Stimulated activated memory B cell treated with anti-CD40 and anti-IgM and Interleukin-4, amounts not matched to agents 10 μg/mL and 1 μg/mL and 100 μg/mL, for 72 hours (primary cell): ENCODE measurements around the gene INTS7.
"Not testable (repeated sequence)": the region's sequence is repeated elsewhere in the genome, so short reads cannot be mapped to it uniquely, and the experiment has no call there.

Source experiments
- ATAC-seq: fragments of 150-1000 bp; cut with Tn5 transposase; 2 replicates; pipeline ENCODE4 v1.10.0; 2021
- H3K27ac Mint-ChIP-seq: one replicate; pipeline ENCODE4 v1.8.0; 2022; ENCODE audit warnings: mild to moderate bottlenecking, mixed read lengths
- H3K27me3 Mint-ChIP-seq: one replicate; pipeline ENCODE4 v1.8.0; 2022; ENCODE audit warnings: mixed read lengths
- H3K36me3 Mint-ChIP-seq: one replicate; pipeline ENCODE4 v1.8.0; 2022; ENCODE audit warnings: mixed read lengths
- H3K4me1 Mint-ChIP-seq: one replicate; pipeline ENCODE4 v1.8.0; 2022; ENCODE audit warnings: mixed read lengths
- H3K4me3 Mint-ChIP-seq: one replicate; pipeline ENCODE4 v1.8.0; 2022; ENCODE audit warnings: mild to moderate bottlenecking, moderate library complexity, mixed read lengths
- H3K9me3 Mint-ChIP-seq: one replicate; pipeline ENCODE4 v1.8.0; 2022; ENCODE audit warnings: mixed read lengths

The INTS7 gene

DNA sequence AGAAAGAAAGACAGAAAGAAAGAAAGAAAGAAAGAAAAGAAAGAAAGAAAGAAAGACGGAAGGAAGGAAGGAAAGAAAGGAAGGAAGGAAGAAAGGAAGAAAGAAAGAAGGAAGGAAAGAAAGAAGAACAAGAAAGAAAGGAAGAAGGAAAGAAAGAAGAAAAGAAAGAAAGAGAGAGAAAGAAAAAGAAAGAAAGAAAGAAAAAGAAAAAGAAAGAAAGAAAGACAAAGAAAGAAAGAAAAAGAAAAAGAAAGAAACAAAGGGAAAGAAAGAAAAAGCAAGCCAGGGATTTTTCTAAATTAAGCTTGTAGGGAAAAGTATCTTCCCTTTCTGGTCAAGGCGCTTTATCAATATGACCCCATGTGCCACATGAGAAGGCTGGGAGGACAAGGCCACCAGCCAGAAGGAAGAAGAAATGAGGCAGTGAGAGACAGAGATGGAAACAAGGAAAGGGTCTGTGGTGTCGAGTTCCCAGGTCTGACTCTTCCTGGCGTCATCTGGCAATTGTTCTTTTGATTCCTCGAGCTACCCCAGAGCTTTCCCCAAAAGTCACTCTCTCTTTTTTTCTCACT, 116.4 kb downstream of the INTS7 start:
- Mint-ChIP-seq H3K27me3 (no peaks in the 10 kb centered on the region), H3K4me1 (peaks cover 11% of the 10 kb centered on the region), H3K4me3 (no peak overlapping the region), H3K9me3 (no peaks in the 10 kb centered on the region), H3K27ac (no peak overlapping the region), H3K36me3 (no peaks in the 10 kb centered on the region)
- no peak for ATAC-seq

- not testable (repeated sequence) for H3K9me3 Mint-ChIP-seq, H3K27ac Mint-ChIP-seq, H3K4me3 Mint-ChIP-seq
Observed at GRCh38 chr1:211916458-211916857, 118.9 kb downstream of the INTS7 start.

DNA sequence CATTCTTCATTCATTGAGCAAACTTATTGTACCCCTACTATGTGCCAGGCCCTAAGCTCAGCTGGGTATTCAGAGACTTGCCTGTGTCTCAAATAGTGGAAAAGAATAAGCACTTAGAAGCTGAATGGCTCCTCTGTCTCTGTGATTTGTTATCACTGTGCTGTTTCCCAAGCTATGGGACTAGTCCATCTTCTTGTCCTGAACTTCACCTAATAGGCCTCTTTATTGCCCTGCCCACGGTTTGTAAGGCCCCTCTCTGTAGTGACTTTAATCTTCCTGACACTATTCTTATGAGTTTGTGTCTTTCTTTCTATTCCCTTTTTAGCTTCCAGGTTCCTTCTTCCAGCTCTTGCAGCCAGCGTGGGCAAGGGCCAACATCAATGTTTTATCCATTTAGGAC, 119.4 kb downstream of the INTS7 start:
- Mint-ChIP-seq H3K4me3 (no peak overlapping the region), H3K4me1 (peaks cover 16% of the 10 kb centered on the region), H3K9me3 (no peaks in the 10 kb centered on the region), H3K27me3 (no peaks in the 10 kb centered on the region), H3K36me3 (no peaks in the 10 kb centered on the region), H3K27ac (no peak overlapping the region)
- ATAC-seq, result no peak

More at GRCh38 chr1:211916458-211916857, 118.9 kb downstream of the INTS7 start:
- peaks cover 11% of the 10 kb centered on the region for H3K4me1 Mint-ChIP-seq
- H3K27me3 Mint-ChIP-seq, ATAC-seq, H3K36me3 Mint-ChIP-seq: not testable (repeated sequence)

GRCh38 chr1:211912844-211913432, 122.4 kb downstream of the INTS7 start:
- no peak for ATAC-seq
- Mint-ChIP-seq H3K4me3 (no peak overlapping the region), H3K27me3 (peaks cover 9% of the 10 kb centered on the region), H3K9me3 (peaks cover 4% of the 10 kb centered on the region), H3K4me1 (peaks cover 15% of the 10 kb centered on the region), H3K27ac (no peak overlapping the region), H3K36me3 (no peaks in the 10 kb centered on the region)

DNA sequence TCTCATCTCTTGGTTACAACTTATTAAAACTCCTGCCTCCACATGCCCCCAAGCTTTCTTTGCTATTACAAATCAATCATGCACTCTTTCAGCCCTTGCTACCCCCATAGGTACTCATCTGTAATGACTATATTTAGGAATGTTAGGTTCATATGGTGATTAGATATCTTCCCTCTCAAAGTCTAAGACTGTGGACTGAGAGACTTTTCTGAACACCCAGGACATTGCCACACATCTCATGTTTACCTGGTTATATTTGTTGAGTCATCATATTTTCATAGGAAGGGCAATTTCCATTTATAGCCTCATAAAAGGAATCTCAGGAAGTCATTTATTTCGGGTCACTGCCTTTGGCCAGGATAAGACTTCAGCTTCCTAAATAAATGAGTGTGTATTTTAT, 123.3 kb downstream of the INTS7 start:
- H3K4me3 Mint-ChIP-seq, result no peak overlapping the region
- H3K4me1 Mint-ChIP-seq, result peaks cover 13% of the 10 kb centered on the region
- peaks cover 9% of the 10 kb centered on the region for H3K27me3 Mint-ChIP-seq
- no peaks in the 10 kb centered on the region for H3K36me3 Mint-ChIP-seq
- H3K27ac Mint-ChIP-seq, result no peak overlapping the region
- ATAC-seq, result no peak
- H3K9me3 Mint-ChIP-seq, result peaks cover 4% of the 10 kb centered on the region

- ATAC-seq, result peak; percentile 39
- Mint-ChIP-seq H3K27ac (no peak overlapping the region), H3K9me3 (peaks cover 4% of the 10 kb centered on the region), H3K36me3 (no peaks in the 10 kb centered on the region), H3K27me3 (peaks cover 9% of the 10 kb centered on the region), H3K4me1 (peaks cover 13% of the 10 kb centered on the region), H3K4me3 (no peak overlapping the region)
Observed at GRCh38 chr1:211910913-211911485, 124.4 kb downstream of the INTS7 start.

DNA sequence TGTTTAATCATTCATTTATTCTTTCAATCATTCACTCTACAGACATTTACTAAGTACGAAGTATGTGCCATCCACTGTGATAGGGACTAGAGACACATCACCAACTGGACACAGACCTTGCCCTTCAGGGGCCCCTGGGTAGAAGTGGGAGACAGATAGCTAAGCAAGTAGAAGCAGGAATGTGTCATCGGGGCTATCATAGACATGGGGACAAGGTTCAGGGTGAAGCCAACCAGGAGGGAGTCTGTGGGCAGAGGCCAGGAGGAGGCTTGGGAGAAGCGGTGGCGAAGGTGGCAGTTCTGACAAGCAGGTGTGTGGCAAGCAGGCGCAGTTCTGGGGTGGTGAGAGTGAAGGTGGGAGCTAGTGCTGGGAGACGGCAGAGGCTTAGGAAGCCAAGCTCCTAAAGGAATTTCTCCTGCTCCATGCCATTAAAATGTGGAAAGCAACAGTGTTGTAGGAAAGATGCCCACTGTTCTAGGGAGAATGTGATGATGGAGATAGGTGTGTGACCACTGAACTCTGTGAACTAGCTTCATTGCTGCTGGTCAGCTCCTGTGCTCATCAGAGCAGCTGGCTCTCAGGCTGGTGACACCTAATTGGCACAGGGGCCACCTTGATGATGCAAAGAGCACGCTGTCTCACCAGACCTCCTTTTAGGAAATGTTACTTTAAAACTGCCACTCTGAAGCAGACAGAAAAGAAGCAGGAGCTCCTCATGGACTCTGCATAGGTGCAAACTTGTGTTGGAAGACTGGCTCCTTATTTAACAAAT, 125.1 kb downstream of the INTS7 start:
- H3K4me1 Mint-ChIP-seq, result peaks cover 13% of the 10 kb centered on the region
- peaks cover 9% of the 10 kb centered on the region for H3K27me3 Mint-ChIP-seq
- no peak for ATAC-seq
- no peak overlapping the region for H3K4me3 Mint-ChIP-seq
- H3K36me3 Mint-ChIP-seq, result no peaks in the 10 kb centered on the region
- H3K27ac Mint-ChIP-seq, result no peak overlapping the region
- peaks cover 4% of the 10 kb centered on the region for H3K9me3 Mint-ChIP-seq

DNA sequence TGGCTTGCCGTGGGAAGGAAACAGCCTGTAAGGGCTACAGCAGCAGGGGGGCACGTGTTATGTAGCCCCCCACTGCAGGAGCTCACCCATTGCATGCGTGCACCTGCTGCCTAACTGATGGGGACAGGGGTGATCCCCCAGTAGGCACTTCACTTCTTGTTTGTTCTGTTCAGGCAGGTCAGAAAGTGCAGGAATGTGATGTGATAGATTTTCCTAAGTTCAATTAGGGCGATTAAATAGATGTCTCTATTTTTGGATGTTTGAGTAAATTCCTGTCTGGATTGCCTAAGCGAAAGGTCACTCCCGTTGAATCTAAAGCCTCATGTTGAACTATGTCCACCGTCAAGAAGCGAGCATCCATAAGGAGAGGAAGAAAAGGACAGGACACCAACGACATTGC, 126.0 kb downstream of the INTS7 start:
- H3K27ac Mint-ChIP-seq, result no peak overlapping the region
- no peak for ATAC-seq
- peaks cover 13% of the 10 kb centered on the region for H3K4me1 Mint-ChIP-seq
- peaks cover 9% of the 10 kb centered on the region for H3K27me3 Mint-ChIP-seq
- H3K4me3 Mint-ChIP-seq, result no peak overlapping the region
- no peaks in the 10 kb centered on the region for H3K36me3 Mint-ChIP-seq
- peaks cover 4% of the 10 kb centered on the region for H3K9me3 Mint-ChIP-seq

DNA sequence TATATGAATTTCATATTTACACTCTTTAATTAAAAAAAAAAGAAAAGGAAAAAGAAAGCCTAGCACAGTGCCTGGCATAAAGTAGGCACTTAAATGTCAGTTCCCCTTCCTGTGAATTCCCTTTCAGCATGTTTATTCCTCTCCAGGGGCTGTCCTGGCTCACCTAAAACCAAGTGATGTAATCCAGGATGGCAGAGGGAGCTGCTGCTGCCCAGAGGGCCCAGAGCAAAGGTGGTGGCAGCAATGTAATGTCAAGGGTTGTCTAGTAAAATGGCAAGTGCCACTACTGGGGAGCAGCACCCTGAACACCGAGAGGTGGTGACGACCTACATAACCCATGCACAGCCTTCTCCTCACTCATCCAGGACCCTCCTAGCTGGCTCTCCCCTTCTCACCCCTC, 126.4 kb downstream of the INTS7 start:
- H3K9me3 Mint-ChIP-seq, result peaks cover 4% of the 10 kb centered on the region
- no peak for ATAC-seq
- peaks cover 13% of the 10 kb centered on the region for H3K4me1 Mint-ChIP-seq
- peaks cover 9% of the 10 kb centered on the region for H3K27me3 Mint-ChIP-seq
- no peak overlapping the region for H3K4me3 Mint-ChIP-seq
- H3K36me3 Mint-ChIP-seq, result no peaks in the 10 kb centered on the region
- no peak overlapping the region for H3K27ac Mint-ChIP-seq

DNA sequence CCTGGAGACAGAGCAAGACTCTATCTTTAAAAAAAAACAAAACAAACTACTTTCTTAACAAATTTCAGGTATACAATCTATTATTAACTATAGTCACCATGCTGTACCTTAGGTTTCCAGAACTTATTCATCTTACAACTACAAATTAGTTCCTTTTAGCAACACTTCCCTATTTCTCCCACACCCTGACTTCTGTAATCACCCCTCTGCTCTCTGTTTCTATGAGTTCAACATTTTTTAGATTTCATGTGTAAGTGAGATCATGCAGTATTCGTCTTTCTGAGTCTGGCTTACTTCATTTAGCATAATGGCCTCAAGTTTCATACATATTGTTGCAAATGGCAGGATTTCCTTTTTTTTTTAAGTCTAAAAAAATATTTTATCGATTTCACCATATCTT, 126.9 kb downstream of the INTS7 start:
- Mint-ChIP-seq H3K4me1 (peaks cover 13% of the 10 kb centered on the region), H3K4me3 (no peak overlapping the region), H3K9me3 (peaks cover 4% of the 10 kb centered on the region), H3K36me3 (no peaks in the 10 kb centered on the region), H3K27me3 (peaks cover 9% of the 10 kb centered on the region), H3K27ac (no peak overlapping the region)
- ATAC-seq, result peak; percentile 81

DNA sequence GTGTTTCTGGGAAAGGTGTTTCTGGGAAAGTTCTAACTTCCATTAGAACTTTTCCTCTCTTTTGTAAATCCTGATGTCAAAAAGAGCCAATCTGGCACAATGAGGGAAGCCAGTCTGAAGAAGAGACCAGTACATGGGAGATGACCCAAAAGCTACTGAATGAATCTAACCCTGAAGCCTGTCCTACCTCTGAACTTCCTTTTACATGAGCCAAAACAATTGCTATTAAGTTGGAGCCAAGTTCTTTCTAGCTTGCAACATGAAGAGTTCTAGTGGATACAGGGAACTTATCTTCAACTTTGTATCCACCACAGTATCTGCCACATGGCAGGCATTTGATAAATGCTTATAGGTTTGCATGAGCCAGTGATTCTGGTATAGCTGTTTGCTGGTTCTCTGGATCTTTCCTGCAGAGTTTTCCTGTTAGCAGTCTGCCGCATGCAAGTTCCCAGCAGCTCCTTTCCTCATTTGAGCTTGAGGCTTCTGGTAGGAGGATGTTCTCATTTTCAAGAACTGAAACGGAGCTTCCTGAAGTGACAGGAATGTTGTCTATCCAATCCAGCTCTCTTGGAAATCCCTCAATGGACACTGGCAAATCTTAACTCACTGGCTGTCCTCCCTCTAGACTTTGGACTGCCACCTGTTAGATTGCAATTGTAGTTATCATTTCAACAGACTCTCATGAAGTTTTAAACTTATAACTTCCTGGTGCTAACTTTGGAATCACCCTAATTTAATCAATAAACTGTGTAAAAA, 131.7 kb downstream of the INTS7 start:
- ATAC-seq, result no peak
- H3K27ac Mint-ChIP-seq, result no peak overlapping the region
- H3K4me3 Mint-ChIP-seq, result no peak overlapping the region
- H3K9me3 Mint-ChIP-seq, result peaks cover 6% of the 10 kb centered on the region
- peaks cover 5% of the 10 kb centered on the region for H3K36me3 Mint-ChIP-seq
- peaks cover 6% of the 10 kb centered on the region for H3K4me1 Mint-ChIP-seq
- no peaks in the 10 kb centered on the region for H3K27me3 Mint-ChIP-seq

- ATAC-seq, result no peak
- peaks cover 5% of the 10 kb centered on the region for H3K36me3 Mint-ChIP-seq
- H3K4me1 Mint-ChIP-seq, result no peaks in the 10 kb centered on the region
- H3K27me3 Mint-ChIP-seq, result no peaks in the 10 kb centered on the region
- H3K4me3 Mint-ChIP-seq, result no peak overlapping the region
- no peak overlapping the region for H3K27ac Mint-ChIP-seq
- peaks cover 6% of the 10 kb centered on the region for H3K9me3 Mint-ChIP-seq
Observed at GRCh38 chr1:211902624-211903291, 132.6 kb downstream of the INTS7 start.

DNA sequence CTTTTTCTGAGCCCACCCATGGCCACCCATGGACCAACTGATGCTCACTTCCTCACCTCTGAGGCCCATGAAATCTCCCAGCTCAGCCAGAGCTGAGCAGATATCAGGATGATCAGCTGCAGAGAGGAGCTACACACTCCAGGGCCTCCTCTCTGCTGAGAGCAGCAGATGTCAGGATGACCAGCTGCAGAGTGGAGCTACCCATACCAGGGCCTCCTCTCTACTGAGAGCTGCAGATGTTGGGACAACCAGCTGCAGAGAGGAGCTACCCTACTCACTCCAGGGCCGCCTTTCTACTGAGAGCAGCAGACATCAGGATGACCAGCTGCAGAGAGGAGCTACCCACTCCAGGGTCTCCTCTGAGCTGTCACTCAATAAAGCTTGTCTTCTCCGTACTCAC, 133.4 kb downstream of the INTS7 start:
- Mint-ChIP-seq H3K36me3 (peaks cover 5% of the 10 kb centered on the region), H3K9me3 (peaks cover 6% of the 10 kb centered on the region), H3K4me1 (no peaks in the 10 kb centered on the region), H3K27ac (no peak overlapping the region), H3K27me3 (no peaks in the 10 kb centered on the region), H3K4me3 (no peak overlapping the region)
- no peak for ATAC-seq

GRCh38 chr1:211900441-211900840, 134.9 kb downstream of the INTS7 start:
- H3K9me3 Mint-ChIP-seq, result peaks cover 6% of the 10 kb centered on the region
- no peak overlapping the region for H3K27ac Mint-ChIP-seq
- peaks cover 2% of the 10 kb centered on the region for H3K4me1 Mint-ChIP-seq
- H3K36me3 Mint-ChIP-seq, result peaks cover 5% of the 10 kb centered on the region
- H3K27me3 Mint-ChIP-seq, result no peaks in the 10 kb centered on the region
- no peak overlapping the region for H3K4me3 Mint-ChIP-seq
- ATAC-seq, result no peak

DNA sequence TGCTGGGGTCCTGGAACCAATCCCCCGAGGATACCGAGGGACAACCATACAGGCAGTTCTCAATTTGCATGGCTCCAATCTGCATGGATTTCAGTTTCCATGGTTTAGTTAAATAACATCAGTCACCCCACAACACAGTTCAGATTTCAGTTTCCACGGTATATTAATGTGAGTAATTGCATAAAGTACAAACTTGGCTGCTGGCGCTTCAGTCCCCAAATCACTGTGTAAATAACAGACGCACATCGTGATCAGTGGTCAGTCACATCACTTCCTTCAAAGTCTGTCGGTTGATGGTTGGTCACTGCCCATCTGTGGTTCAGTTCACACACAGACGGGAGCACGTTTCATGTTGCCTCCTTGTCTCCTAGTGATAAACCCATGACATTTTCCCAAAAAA, 138.4 kb downstream of the INTS7 start:
- Mint-ChIP-seq H3K27ac (no peak overlapping the region), H3K27me3 (no peaks in the 10 kb centered on the region), H3K4me3 (no peak overlapping the region), H3K9me3 (no peaks in the 10 kb centered on the region), H3K36me3 (no peaks in the 10 kb centered on the region), H3K4me1 (peaks cover 7% of the 10 kb centered on the region)
- no peak for ATAC-seq
